Trophoblast cell (in vitro differentiated cells and primary cell): ENCODE data around the gene ANK2.

Source experiments
- DNase-seq, 2 donors: peaks; one replicate each; pipeline ENCODE4 v3.0.0-alpha.2; 2016
- H2AFZ ChIP-seq: 2 replicates; pipeline ENCODE4 v1.6.1; 2013; ENCODE audit warnings: low read length, moderate library complexity, mild to moderate bottlenecking; ENCODE audit not compliant: insufficient read depth, poor library complexity
- H2AK5ac ChIP-seq: 2 replicates; pipeline ENCODE4 v1.6.1; 2013; ENCODE audit warnings: mild to moderate bottlenecking, low read length
- H2BK120ac ChIP-seq: 2 replicates; pipeline ENCODE4 v1.6.1; 2013; ENCODE audit warnings: low read length, mild to moderate bottlenecking, moderate library complexity; ENCODE audit not compliant: insufficient read depth, poor library complexity
- H2BK12ac ChIP-seq: 2 replicates; pipeline ENCODE4 v1.6.1; 2013; ENCODE audit warnings: mild to moderate bottlenecking, low read length, moderate library complexity
- H2BK5ac ChIP-seq: 2 replicates; pipeline ENCODE4 v1.6.1; 2013; ENCODE audit warnings: low read length, low read depth, moderate library complexity, mild to moderate bottlenecking; ENCODE audit not compliant: poor library complexity
- H3K14ac ChIP-seq: 2 replicates; pipeline ENCODE4 v1.6.1; 2013; ENCODE audit warnings: mild to moderate bottlenecking, low read length
- H3K18ac ChIP-seq: 2 replicates; pipeline ENCODE4 v1.6.1; 2013; ENCODE audit warnings: mild to moderate bottlenecking, low read length
- H3K23ac ChIP-seq: 2 replicates; pipeline ENCODE4 v1.6.1; 2013; ENCODE audit warnings: low read length
- H3K27ac ChIP-seq: 2 replicates; pipeline ENCODE4 v1.5.1; 2013; ENCODE audit warnings: low read depth, mild to moderate bottlenecking, inconsistent platforms, low read length, moderate library complexity
- H3K27me3 ChIP-seq: 2 replicates; pipeline ENCODE4 v1.6.1; 2013; ENCODE audit warnings: inconsistent platforms, mild to moderate bottlenecking, low read length, moderate library complexity; ENCODE audit not compliant: insufficient read depth
- H3K36me3 ChIP-seq, 2 experiments: 1 replicate in 1 of 2; 2 replicates in 1 of 2; pipeline ENCODE4 v1.6.1; 2013; ENCODE audit warnings: low read length in 2 of 2, mild to moderate bottlenecking in 2 of 2, moderate library complexity in 1 of 2; ENCODE audit not compliant: insufficient read depth in 2 of 2, control insufficient read depth in 1 of 2
- H3K4ac ChIP-seq: 2 replicates; pipeline ENCODE4 v1.6.1; 2013; ENCODE audit warnings: low read depth, mild to moderate bottlenecking, low read length, moderate library complexity
- H3K4me1 ChIP-seq, 2 experiments: 1 replicate in 1 of 2; 2 replicates in 1 of 2; pipeline ENCODE4 v1.6.1; 2013; ENCODE audit warnings: low read length in 2 of 2, mild to moderate bottlenecking in 2 of 2, moderate library complexity in 1 of 2; ENCODE audit not compliant: insufficient read depth in 2 of 2, control insufficient read depth in 1 of 2
- H3K4me2 ChIP-seq: 2 replicates; pipeline ENCODE4 v1.6.1; 2013; ENCODE audit warnings: inconsistent platforms, mild to moderate bottlenecking, low read length, moderate library complexity
- H3K4me3 ChIP-seq: 2 replicates; pipeline ENCODE4 v1.5.1; 2013; ENCODE audit warnings: mild to moderate bottlenecking, low read depth, low read length, inconsistent platforms
- H3K79me1 ChIP-seq: one replicate; pipeline ENCODE4 v1.6.1; 2013; ENCODE audit warnings: low read length
- H3K79me2 ChIP-seq: 2 replicates; pipeline ENCODE4 v1.6.1; 2013; ENCODE audit warnings: low read length, mild to moderate bottlenecking; ENCODE audit not compliant: control insufficient read depth, insufficient read depth, poor library complexity
- H3K9ac ChIP-seq: 2 replicates; pipeline ENCODE4 v1.6.1; 2013; ENCODE audit warnings: mild to moderate bottlenecking, low read length
- H3K9me3 ChIP-seq: 2 replicates; pipeline ENCODE4 v1.6.1; 2013; ENCODE audit warnings: low read depth, mild to moderate bottlenecking, control low read depth, inconsistent platforms, low read length; ENCODE audit not compliant: insufficient read depth
- H4K12ac ChIP-seq: 2 replicates; pipeline ENCODE4 v1.6.1; 2013; ENCODE audit warnings: low read depth, mild to moderate bottlenecking, low read length, moderate library complexity
- H4K8ac ChIP-seq: 2 replicates; pipeline ENCODE4 v1.6.1; 2013; ENCODE audit warnings: low read depth, mild to moderate bottlenecking, low read length, moderate library complexity
- H4K91ac ChIP-seq: one replicate; pipeline ENCODE4 v1.6.1; 2013; ENCODE audit warnings: low read depth, mild to moderate bottlenecking, low read length, moderate library complexity
- WGBS: extraction: QIAGEN DNeasy Blood & Tissue Kit; methylation state at CpG from one replicate; pipeline ENCODE4 v1.1.7; 2013; ENCODE audit warnings: missing lambda C conversion rate; ENCODE audit not compliant: insufficient read length, insufficient coverage; ENCODE audit errors: extremely low coverage; 5-methylcytosine and 5-hydroxymethylcytosine counted together

Gene ANK2

GRCh38 chr4:113331811-113332210 lies 282.4 kb downstream of the ANK2 start:
- no peak overlapping the region for H2AK5ac ChIP-seq
- H3K4ac ChIP-seq: no peak overlapping the region
- no CpG with 5 or more reads among the region's 6 CpGs for WGBS
- H3K14ac ChIP-seq: no peak overlapping the region
- H3K4me3 ChIP-seq: no peak overlapping the region
- H3K9me3 ChIP-seq: no peaks in the 10 kb centered on the region
- no peak overlapping the region for H4K12ac ChIP-seq
- DNase-seq: no peak
- H3K23ac ChIP-seq: no peak overlapping the region
- H2BK120ac ChIP-seq: no peak overlapping the region
- H3K27me3 ChIP-seq: no peaks in the 10 kb centered on the region
- no peak overlapping the region for H4K91ac ChIP-seq
- peaks cover 0 to 6% of the 10 kb centered on the region in 2 experiments for H3K4me1 ChIP-seq
- H3K27ac ChIP-seq: no peak overlapping the region
- H2BK12ac ChIP-seq: no peak overlapping the region
- no peak overlapping the region for H3K9ac ChIP-seq
- no peaks in the 10 kb centered on the region for H3K79me1 ChIP-seq
- no peaks in the 10 kb centered on the region for H3K36me3 ChIP-seq
- no peak overlapping the region for H2AFZ ChIP-seq
- H3K79me2 ChIP-seq: no peaks in the 10 kb centered on the region
- no peak overlapping the region for H3K18ac ChIP-seq
- no peak overlapping the region for H2BK5ac ChIP-seq
- H4K8ac ChIP-seq: no peak overlapping the region
- H3K4me2 ChIP-seq: no peak overlapping the region

GRCh38 chr4:113332701-113333100 lies 283.2 kb downstream of the ANK2 start:
- Histone ChIP-seq H3K14ac (no peak overlapping the region), H2AFZ (no peak overlapping the region), H3K4me1 (peaks cover 0 to 6% of the 10 kb centered on the region in 2 experiments), H3K4ac (no peak overlapping the region), H3K9me3 (no peaks in the 10 kb centered on the region), H4K12ac (no peak overlapping the region), H3K27ac (no peak overlapping the region), H3K23ac (no peak overlapping the region), H3K4me2 (no peak overlapping the region), H4K91ac (no peak overlapping the region), H3K27me3 (no peaks in the 10 kb centered on the region), H3K36me3 (no peaks in the 10 kb centered on the region), H3K4me3 (no peak overlapping the region), H2BK120ac (no peak overlapping the region), H2BK12ac (no peak overlapping the region), H3K9ac (no peak overlapping the region), H2AK5ac (no peak overlapping the region), H3K79me2 (no peaks in the 10 kb centered on the region), H3K18ac (no peak overlapping the region), H2BK5ac (no peak overlapping the region), H3K79me1 (no peaks in the 10 kb centered on the region), H4K8ac (no peak overlapping the region)
- no peak for DNase-seq
- no CpG with 5 or more reads among the region's 5 CpGs for WGBS

GRCh38 chr4:113335746-113336145 lies 286.3 kb downstream of the ANK2 start:
- Histone ChIP-seq H4K8ac (no peak overlapping the region), H3K9ac (no peak overlapping the region), H2BK5ac (no peak overlapping the region), H3K23ac (no peak overlapping the region), H3K18ac (no peak overlapping the region), H3K79me1 (no peaks in the 10 kb centered on the region), H3K9me3 (no peaks in the 10 kb centered on the region), H3K4me2 (no peak overlapping the region), H3K36me3 (no peaks in the 10 kb centered on the region), H4K12ac (no peak overlapping the region), H2BK12ac (no peak overlapping the region), H3K27me3 (no peaks in the 10 kb centered on the region), H2AK5ac (no peak overlapping the region), H3K14ac (no peak overlapping the region), H3K4me1 (peaks cover 0 to 6% of the 10 kb centered on the region in 2 experiments), H3K4ac (no peak overlapping the region), H3K4me3 (no peak overlapping the region), H3K27ac (no peak overlapping the region), H2AFZ (no peak overlapping the region), H3K79me2 (no peaks in the 10 kb centered on the region), H4K91ac (no peak overlapping the region), H2BK120ac (no peak overlapping the region)
- no peak for DNase-seq
- WGBS: no CpG with 5 or more reads among the region's 10 CpGs

- no peak overlapping the region for H2BK5ac ChIP-seq
These were observed 287.1 kb downstream of the ANK2 start for GRCh38 chr4:113336556-113336955.

More at GRCh38 chr4:113336556-113336955, 287.1 kb downstream of the ANK2 start:
- no peak overlapping the region for H2BK120ac ChIP-seq
- H3K79me2 ChIP-seq: no peaks in the 10 kb centered on the region
- H3K27me3 ChIP-seq: no peaks in the 10 kb centered on the region
- no peak overlapping the region for H2AK5ac ChIP-seq
- H4K91ac ChIP-seq: no peak overlapping the region
- no peak overlapping the region for H3K27ac ChIP-seq
- H3K4ac ChIP-seq: no peak overlapping the region
- no peak overlapping the region for H3K4me3 ChIP-seq
- no peaks in the 10 kb centered on the region for H3K79me1 ChIP-seq
- DNase-seq: no peak
- no peak overlapping the region for H2AFZ ChIP-seq
- no peak overlapping the region for H4K12ac ChIP-seq
- no peak overlapping the region for H3K18ac ChIP-seq
- no peak overlapping the region for H4K8ac ChIP-seq
- H2BK12ac ChIP-seq: no peak overlapping the region
- no peak overlapping the region for H3K23ac ChIP-seq
- H3K14ac ChIP-seq: no peak overlapping the region
- H3K4me2 ChIP-seq: no peak overlapping the region
- no peaks in the 10 kb centered on the region for H3K36me3 ChIP-seq
- WGBS: no CpG with 5 or more reads among the region's 2 CpGs
- no peaks in the 10 kb centered on the region for H3K9me3 ChIP-seq
- H3K4me1 ChIP-seq: peaks cover 0 to 6% of the 10 kb centered on the region in 2 experiments
- no peak overlapping the region for H3K9ac ChIP-seq
